ENCODE measurements around the gene IQCE. TPM values are rescaled to one million over a fixed set of nuclear protein-coding genes. Genes with fewer than 3 reads are reported as not detected.
"Not testable (repeated sequence)": the region's sequence is repeated elsewhere in the genome, so short reads cannot be mapped to it uniquely, and the experiment has no call there.

Gene IQCE
- total RNA-seq, 1 donor from 2014 or later = 17.0 TPM

GRCh38 chr7:2607122-2607922, 48.5 kb downstream of the IQCE start:
- peaks cover 27% of the 10 kb centered on the region for H3K4me1 Mint-ChIP-seq (ENCODE audit: unreplicated experiment)
- no peaks in the 10 kb centered on the region for H3K27me3 Mint-ChIP-seq (ENCODE audit: unreplicated experiment)
- no peak for DNase-seq (ENCODE audit: extremely low spot score, unreplicated experiment)
- no peak overlapping the region for H3K4me3 Mint-ChIP-seq (ENCODE audit: unreplicated experiment)
- peaks cover 3% of the 10 kb centered on the region for H3K36me3 Mint-ChIP-seq (ENCODE audit: unreplicated experiment)
- no peak overlapping the region for H3K27ac Mint-ChIP-seq (ENCODE audit: unreplicated experiment)
- no peak for TF ChIP-seq CTCF (IDR thresholded peaks at IDR 0.05)
- H3K9me3 Mint-ChIP-seq (ENCODE audit: unreplicated experiment) = no peaks in the 10 kb centered on the region

GRCh38 chr7:2607923-2608904, 49.4 kb downstream of the IQCE start:
- no peak for DNase-seq (ENCODE audit: extremely low spot score, unreplicated experiment)
- Mint-ChIP-seq H3K27ac (ENCODE audit: unreplicated experiment) (no peak overlapping the region), H3K9me3 (ENCODE audit: unreplicated experiment) (no peaks in the 10 kb centered on the region), H3K27me3 (ENCODE audit: unreplicated experiment) (no peaks in the 10 kb centered on the region), H3K4me1 (ENCODE audit: unreplicated experiment) (peaks cover 19% of the 10 kb centered on the region), H3K4me3 (ENCODE audit: unreplicated experiment) (no peak overlapping the region), H3K36me3 (ENCODE audit: unreplicated experiment) (no peaks in the 10 kb centered on the region)
- TF ChIP-seq CTCF (IDR thresholded peaks at IDR 0.05) = no peak

DNA sequence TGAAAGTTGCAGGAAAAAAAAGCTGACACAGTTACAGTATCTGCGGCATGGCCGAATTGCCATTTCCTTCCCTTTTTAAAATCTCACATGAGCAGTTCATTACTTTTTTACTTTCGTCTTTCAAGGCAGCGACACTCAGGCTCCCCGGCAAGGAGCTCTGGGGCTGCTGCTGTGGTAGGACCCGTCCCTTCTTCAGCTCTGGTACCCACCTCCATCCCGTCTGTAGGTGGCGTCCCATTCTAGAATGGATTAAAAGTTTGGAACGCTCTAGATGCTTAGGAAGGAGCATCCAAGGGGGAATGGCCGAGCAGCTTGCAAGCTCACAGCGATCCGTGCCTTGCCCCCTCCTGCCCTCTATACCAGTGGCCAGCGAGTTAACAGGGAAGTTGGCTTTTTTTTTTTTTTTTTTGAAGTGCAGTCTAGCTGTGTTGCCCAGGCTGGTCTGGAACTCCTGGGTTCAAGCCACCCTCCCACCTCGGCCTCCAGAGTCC, 50.2 kb downstream of the IQCE start:
- H3K27ac Mint-ChIP-seq (ENCODE audit: unreplicated experiment) = no peak overlapping the region
- H3K4me3 Mint-ChIP-seq (ENCODE audit: unreplicated experiment) = no peak overlapping the region
- H3K36me3 Mint-ChIP-seq (ENCODE audit: unreplicated experiment) = no peaks in the 10 kb centered on the region

GRCh38 chr7:2609646-2610045, 50.9 kb downstream of the IQCE start:
- H3K4me1 Mint-ChIP-seq (ENCODE audit: unreplicated experiment) = peaks cover 31% of the 10 kb centered on the region
- H3K36me3 Mint-ChIP-seq (ENCODE audit: unreplicated experiment); H3K9me3 Mint-ChIP-seq (ENCODE audit: unreplicated experiment); H3K4me3 Mint-ChIP-seq (ENCODE audit: unreplicated experiment); H3K27me3 Mint-ChIP-seq (ENCODE audit: unreplicated experiment); H3K27ac Mint-ChIP-seq (ENCODE audit: unreplicated experiment); DNase-seq (ENCODE audit: extremely low spot score, unreplicated experiment): not testable (repeated sequence)

More for the DNA sequence above, 50.2 kb downstream of the IQCE start:
- no peak for DNase-seq (ENCODE audit: extremely low spot score, unreplicated experiment)
- H3K27me3 Mint-ChIP-seq (ENCODE audit: unreplicated experiment) = no peaks in the 10 kb centered on the region
- H3K9me3 Mint-ChIP-seq (ENCODE audit: unreplicated experiment) = no peaks in the 10 kb centered on the region
- TF ChIP-seq CTCF (IDR thresholded peaks at IDR 0.05) = peak; percentile 43
- peaks cover 24% of the 10 kb centered on the region for H3K4me1 Mint-ChIP-seq (ENCODE audit: unreplicated experiment)

GRCh38 chr7:2610466-2610865, 51.7 kb downstream of the IQCE start:
- Mint-ChIP-seq H3K27ac (ENCODE audit: unreplicated experiment) (no peak overlapping the region), H3K4me1 (ENCODE audit: unreplicated experiment) (peaks cover 36% of the 10 kb centered on the region)

More at GRCh38 chr7:2610466-2610865, 51.7 kb downstream of the IQCE start:
- no peak for DNase-seq (ENCODE audit: extremely low spot score, unreplicated experiment)
- Mint-ChIP-seq H3K36me3 (ENCODE audit: unreplicated experiment) (no peaks in the 10 kb centered on the region), H3K9me3 (ENCODE audit: unreplicated experiment) (no peaks in the 10 kb centered on the region), H3K27me3 (ENCODE audit: unreplicated experiment) (no peaks in the 10 kb centered on the region), H3K4me3 (ENCODE audit: unreplicated experiment) (no peak overlapping the region)
- TF ChIP-seq CTCF (IDR thresholded peaks at IDR 0.05) = no peak
